ENCODE data around the gene PRKN. TPM values are rescaled to one million over a fixed set of nuclear protein-coding genes. Genes with fewer than 3 reads are reported as not detected.
"Not testable (repeated sequence)": the region's sequence is repeated elsewhere in the genome, so short reads cannot be mapped to it uniquely, and the experiment has no call there.

PRKN gene
- total RNA-seq, 1 donor from 2014 or later = 9.3 TPM

- no peak for DNase-seq (ENCODE audit: low spot score)
Observed at GRCh38 chr6:162710936-162711335, 16.6 kb downstream of the PRKN start.

DNA sequence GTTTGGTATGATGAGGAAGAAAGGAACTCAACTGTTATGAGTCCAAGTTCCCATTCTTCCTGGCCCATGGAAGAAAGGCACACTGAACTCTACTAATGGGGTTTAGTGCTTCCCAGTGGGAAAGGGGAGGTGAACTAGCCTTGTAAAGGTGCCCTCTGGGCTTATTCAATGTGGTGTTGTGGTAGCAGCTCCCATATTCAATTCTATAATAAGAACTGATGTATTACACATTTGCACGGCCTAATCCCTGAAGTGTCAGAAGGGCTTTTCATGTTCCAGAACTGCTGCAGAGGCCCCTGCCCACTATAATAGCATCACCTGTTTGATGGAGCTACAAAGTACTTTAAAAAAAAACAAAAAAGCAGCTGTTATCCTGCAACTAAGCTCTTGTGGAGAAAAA lies 17.1 kb downstream of the PRKN start:
- DNase-seq (ENCODE audit: low spot score) = no peak

- no peak for DNase-seq (ENCODE audit: low spot score)
Observed at GRCh38 chr6:162709431-162709830, 18.1 kb downstream of the PRKN start.

- DNase-seq (ENCODE audit: low spot score) = no peak
Observed at GRCh38 chr6:162708971-162709370, 18.6 kb downstream of the PRKN start.

- peak; percentile 67 for DNase-seq (ENCODE audit: low spot score)
Observed at GRCh38 chr6:162706232-162706631, 21.3 kb downstream of the PRKN start.

- no peak for DNase-seq (ENCODE audit: low spot score)
Observed at GRCh38 chr6:162705736-162706135, 21.8 kb downstream of the PRKN start.

DNA sequence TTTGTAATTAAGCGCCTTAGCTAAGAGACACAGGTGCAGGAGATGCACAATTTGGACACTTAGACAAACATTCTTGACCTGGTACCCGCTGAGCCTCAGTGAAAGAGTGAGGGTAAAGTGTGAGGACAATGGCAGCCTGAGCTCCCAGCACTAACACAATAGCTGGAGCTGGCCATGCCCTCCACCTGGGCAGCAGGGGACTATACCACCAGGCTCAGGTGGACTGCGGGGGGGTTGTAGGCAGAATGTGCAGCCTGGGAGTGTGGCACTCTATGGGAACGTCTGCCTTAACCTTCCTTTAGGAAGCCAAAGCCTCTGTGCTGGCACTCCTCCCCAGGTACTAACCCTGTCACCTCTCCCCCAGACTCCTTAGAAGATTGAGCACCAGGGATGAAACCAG lies 23.6 kb downstream of the PRKN start:
- DNase-seq (ENCODE audit: low spot score) = no peak

- no peak for DNase-seq (ENCODE audit: low spot score)
Observed at GRCh38 chr6:162702446-162702845, 25.1 kb downstream of the PRKN start.

DNA sequence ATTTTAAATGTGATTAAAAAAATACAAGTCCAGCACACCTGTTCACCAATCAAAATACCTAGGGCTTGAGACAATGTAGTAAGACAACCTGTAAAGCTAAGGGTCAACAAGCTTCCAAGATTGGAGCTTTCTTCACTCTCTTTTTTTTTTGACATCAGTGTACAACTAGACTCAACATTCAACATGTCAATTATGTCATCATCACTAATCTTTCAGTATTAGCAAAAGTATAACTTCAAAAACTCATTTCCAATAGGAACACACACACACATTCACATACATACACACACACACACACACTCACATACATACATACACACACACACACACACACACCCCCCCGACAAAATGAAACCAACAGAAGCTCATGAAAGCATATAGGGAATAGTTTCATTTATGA lies 26.0 kb downstream of the PRKN start:
- no peak for DNase-seq (ENCODE audit: low spot score)

DNA sequence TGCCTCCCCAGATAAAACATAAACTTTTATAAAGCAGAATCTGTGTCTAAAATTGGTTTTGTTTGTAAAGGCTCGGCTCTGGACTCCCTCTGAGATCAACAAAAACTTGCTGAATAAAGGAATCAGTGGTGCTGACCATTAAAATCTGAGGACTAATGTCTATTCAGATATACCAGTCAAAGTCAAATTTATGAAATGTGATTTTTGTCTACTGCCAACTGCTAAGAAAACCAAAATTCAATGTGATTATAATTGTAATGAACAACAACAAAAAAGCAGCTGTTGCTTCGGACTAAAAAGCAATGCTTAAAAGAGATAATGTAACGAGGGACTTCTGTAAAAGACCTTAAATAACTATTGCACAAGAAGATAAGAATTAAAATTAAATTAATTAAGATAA lies 26.6 kb downstream of the PRKN start:
- no peak for DNase-seq (ENCODE audit: low spot score)

DNA sequence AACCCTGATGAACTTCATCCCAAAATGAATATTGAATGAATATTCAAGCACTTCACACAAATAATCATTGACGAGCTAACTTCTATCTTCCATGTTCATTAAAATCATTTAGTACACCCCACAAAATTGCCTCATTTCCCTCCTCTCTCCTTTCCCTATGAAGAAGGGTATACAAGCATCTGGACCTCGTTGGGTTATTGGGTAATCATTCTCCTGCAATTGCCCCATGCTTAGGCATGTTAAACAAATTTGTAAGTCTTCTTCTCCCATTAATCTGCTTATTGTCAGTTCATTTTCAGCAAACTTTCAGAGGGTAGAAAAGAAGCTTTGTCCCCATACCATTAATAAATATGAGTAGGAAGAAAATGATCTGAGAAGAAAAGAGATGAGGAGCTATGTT lies 27.6 kb downstream of the PRKN start:
- DNase-seq (ENCODE audit: low spot score) = no peak

DNA sequence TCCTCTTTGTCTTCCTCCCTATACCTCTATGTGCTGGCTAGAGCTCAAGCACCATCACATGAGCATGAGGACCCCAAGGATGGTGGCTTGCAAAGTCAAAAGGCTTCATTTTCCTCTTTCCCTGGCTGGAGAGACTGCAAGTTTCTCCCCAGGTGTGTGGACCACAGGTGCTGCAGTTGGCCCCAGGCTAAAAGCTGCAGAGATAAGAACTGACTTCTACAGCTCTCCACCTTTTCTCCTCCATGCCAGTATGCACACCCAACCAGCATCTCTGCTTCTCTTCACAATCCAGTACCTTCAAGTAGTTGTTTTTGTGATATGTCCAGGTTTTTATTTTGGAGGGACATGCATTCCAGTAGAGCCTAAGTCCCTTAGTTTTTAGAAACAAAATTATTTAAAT lies 29.1 kb downstream of the PRKN start:
- no peak for DNase-seq (ENCODE audit: low spot score)

DNA sequence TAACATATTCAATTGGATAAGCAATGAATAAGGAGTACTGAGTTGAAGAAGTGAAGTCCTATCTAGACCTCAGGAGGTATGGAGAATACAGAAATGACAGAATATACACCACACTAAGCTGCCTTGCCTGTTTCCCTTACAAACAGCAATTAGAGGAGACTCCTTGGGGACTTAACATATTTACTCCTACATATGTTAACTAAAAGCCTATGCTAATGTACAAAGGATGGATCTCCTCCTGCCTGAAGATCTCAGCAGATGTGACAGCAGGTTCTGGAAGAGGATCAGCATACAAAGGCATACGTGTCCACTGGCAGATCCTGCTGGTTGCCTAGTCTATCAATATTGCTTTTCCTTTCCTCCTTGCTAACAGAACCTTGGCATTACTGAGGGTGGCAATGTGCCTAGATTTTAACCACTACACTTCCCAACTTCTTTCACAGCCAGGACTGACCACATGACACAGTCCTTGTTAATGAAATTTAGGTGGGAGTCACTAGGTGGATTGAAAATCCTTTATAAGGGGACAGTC lies 29.6 kb downstream of the PRKN start:
- DNase-seq (ENCODE audit: low spot score) = no peak

- no peak for DNase-seq (ENCODE audit: low spot score)
Observed at GRCh38 chr6:162690158-162690557, 37.4 kb downstream of the PRKN start.

- DNase-seq (ENCODE audit: low spot score) = no peak
Observed at GRCh38 chr6:162688751-162689345, 38.7 kb downstream of the PRKN start.

DNA sequence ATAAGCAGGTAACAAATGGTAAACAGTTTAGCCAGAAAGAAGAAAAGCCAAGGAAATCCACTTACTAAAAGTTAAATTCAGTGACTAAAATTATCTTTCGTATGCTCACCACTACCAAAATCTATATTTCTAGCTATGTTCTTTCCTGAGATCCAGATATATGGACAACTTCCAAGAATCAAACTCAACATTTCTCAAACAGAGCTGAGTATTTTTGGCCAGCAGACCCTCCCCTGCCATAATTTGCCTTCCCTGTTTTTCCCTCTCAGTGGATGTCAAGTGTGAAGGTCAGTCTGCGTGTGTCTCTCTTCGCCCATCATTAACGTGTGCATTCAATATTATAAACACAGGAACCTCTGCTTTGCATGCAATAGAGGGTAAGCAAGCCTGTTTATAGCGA lies 42.0 kb downstream of the PRKN start:
- no peak for DNase-seq (ENCODE audit: low spot score)

DNA sequence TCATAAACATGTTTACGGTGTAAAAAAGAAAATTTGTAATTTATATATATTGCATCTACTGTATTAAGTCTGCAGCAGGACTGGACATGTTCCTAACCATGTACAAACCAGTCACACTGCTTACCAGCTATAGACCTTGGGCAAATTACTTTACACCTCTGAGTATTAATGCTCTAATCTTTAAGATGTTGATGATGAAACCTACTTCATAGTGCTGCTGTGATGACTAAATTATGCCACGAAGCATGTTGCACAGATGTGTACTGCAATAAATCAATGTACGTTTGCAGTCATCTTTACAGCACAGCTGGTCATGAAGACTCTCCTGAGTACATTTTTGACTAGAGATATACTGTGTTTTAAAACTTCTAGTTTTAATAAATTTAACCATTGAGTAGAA lies 42.6 kb downstream of the PRKN start:
- no peak for DNase-seq (ENCODE audit: low spot score)

DNA sequence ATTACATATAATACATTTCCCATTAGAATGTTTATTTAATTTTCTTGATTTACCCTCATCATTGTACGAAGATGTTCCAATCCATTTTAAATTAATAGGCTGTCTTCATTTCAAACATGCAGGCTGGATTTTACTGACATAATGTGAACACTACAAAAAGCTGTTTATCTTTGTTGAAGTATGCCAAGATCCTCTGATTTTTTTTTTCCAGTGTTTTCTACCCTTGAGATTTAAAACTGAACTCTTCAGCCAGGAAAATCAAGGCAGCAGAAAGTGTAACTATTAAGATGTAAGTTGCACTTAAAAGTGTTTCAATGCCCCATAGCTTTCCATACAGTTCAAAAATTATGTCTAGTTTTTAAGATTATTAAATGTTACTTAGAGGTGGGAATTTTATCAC lies 43.5 kb downstream of the PRKN start:
- DNase-seq (ENCODE audit: low spot score) = no peak

- DNase-seq (ENCODE audit: low spot score) = no peak
Observed at GRCh38 chr6:162683135-162683534, 44.4 kb downstream of the PRKN start.

GRCh38 chr6:162681447-162681846 lies 46.1 kb downstream of the PRKN start:
- DNase-seq (ENCODE audit: low spot score) = no peak

DNA sequence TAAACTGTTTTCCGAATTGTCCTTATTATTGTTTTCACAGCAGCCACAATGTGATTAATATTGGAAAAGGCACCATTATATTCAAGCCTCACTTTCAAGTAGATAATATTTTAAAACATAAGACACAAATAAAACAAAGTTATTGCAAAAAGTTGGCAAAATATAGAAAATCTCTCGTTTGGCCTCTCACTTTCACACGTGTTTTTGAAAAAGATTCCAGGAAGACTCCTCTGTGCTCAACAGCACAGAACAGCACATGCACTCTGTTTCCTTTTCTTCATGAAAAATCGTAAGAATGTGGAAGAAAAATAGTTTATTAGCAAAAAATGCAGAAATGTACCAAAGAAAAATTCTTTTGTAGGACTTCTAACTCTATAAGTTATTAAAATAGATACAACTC lies 46.7 kb downstream of the PRKN start:
- no peak for DNase-seq (ENCODE audit: low spot score)

DNA sequence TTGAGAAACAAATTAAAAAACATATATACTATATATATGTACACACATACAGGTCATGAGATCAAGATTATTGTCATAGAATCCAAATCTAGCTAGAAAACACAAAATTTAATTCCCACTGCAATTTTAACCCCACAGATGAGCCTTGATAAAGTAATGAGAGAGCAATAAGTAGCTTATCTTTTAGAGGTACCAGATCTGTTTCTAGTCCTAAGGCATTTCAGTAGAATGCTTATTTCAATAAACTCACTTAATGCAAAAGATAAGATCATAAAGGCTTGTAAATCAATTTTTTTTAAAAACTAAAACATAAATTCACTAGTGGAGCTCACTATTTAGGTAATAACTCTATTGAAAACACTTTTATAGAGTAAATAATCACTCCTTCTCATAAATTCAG lies 47.2 kb downstream of the PRKN start:
- no peak for DNase-seq (ENCODE audit: low spot score)

DNA sequence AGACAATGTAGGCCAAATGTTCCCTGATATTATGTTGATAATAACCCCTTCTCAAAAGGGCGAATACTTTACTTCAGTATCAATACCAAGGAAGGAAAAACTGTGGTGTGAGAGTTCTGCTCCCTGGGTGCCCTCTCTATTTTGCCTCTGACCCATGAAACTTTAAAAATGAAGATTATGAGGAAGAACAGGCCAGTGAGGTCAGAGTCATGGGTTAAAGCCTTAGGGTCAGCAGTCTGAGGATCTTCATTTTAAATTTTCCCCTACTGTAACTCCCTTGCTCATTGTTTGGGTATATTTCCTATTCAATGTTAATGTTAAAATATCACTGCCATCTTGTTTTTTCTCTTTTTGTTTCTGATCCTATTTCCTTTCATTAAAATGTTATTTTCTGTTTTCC lies 47.9 kb downstream of the PRKN start:
- DNase-seq (ENCODE audit: low spot score) = no peak

DNA sequence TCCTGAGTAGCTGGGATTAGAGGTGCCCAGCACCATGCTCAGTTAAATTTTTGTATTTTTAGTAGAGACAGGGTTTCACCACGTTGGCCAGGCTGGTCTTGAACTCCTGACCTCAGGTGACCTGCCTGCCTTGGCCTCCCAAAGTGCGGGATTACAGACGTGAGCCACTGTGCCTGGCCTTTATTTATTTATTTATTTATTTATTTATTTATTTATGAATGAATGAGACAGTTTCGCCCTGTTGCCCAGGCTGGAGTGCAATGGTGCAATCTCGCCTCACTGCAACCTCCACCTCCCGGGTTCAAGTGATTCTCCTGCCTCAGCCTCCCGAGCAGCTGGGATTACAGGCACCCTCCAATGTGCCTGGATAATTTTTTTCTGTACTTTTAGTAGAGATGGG lies 48.7 kb downstream of the PRKN start:
- not testable (repeated sequence) for DNase-seq (ENCODE audit: low spot score)

Data from mucosa of gallbladder (tissue), 1 donor.